CD4-positive, CD25-positive, alpha-beta regulatory T cell (primary cell): ENCODE results near the gene ERN1. TPM values are rescaled to one million over a fixed set of nuclear protein-coding genes. Genes with fewer than 3 reads are reported as not detected.

Source experiments
- ATAC-seq, 2 donors: fragments of 150-1000 bp; cut with Tn5 transposase; one replicate each; pipeline ENCODE4 v1.10.0; 2021; ENCODE audit warnings: low read depth in 2 of 2, moderate number of reproducible peaks in 2 of 2, moderate library complexity in 1 of 2
- DNase-seq, 3 donors: peaks; one replicate each; pipeline versions ENCODE4 v3.0.0 to v3.0.0-alpha.2; 2012 to 2022; ENCODE audit warnings: mixed read lengths in 1 of 3
- H3K27ac ChIP-seq: one replicate; pipeline ENCODE4 v1.7.0; 2013; ENCODE audit warnings: mild to moderate bottlenecking, low read length; ENCODE audit not compliant: insufficient read depth, poor library complexity, severe bottlenecking
- H3K27me3 ChIP-seq: one replicate; pipeline ENCODE4 v1.7.0; 2013; ENCODE audit warnings: low read length; ENCODE audit not compliant: control insufficient read depth, insufficient read depth
- H3K36me3 ChIP-seq: one replicate; pipeline ENCODE4 v1.7.0; 2013; ENCODE audit warnings: mild to moderate bottlenecking, low read length, moderate library complexity; ENCODE audit not compliant: control insufficient read depth, insufficient read depth
- H3K4me1 ChIP-seq: 2 replicates; pipeline ENCODE4 v1.7.0; 2013; ENCODE audit warnings: mild to moderate bottlenecking, low read length; ENCODE audit not compliant: insufficient read depth, control insufficient read depth, poor library complexity, severe bottlenecking
- H3K4me3 ChIP-seq: one replicate; pipeline ENCODE4 v1.7.0; 2013; ENCODE audit warnings: low read depth, mild to moderate bottlenecking, low read length, moderate library complexity
- H3K9me3 ChIP-seq, 2 experiments: 1 replicate in 1 of 2; 2 replicates in 1 of 2; pipeline ENCODE4 v1.7.0; 2013; ENCODE audit warnings: low read length in 2 of 2, mild to moderate bottlenecking in 1 of 2, moderate library complexity in 1 of 2; ENCODE audit not compliant: control insufficient read depth in 2 of 2
- H3K27ac Mint-ChIP-seq, 3 donors: one replicate each; pipeline ENCODE4 v1.8.0; 2020 to 2022; ENCODE audit warnings: mild to moderate bottlenecking in 3 of 3, mixed read lengths in 3 of 3, moderate library complexity in 2 of 3
- H3K27me3 Mint-ChIP-seq: one replicate; pipeline ENCODE4 v1.8.0; 2022; ENCODE audit warnings: mild to moderate bottlenecking, mixed read lengths
- H3K36me3 Mint-ChIP-seq: one replicate; pipeline ENCODE4 v1.8.0; 2020; ENCODE audit warnings: mixed read lengths
- H3K4me1 Mint-ChIP-seq, 4 donors: one replicate each; pipeline ENCODE4 v1.8.0; 2020 to 2022; ENCODE audit warnings: mixed read lengths in 4 of 4, mild to moderate bottlenecking in 1 of 4
- H3K4me3 Mint-ChIP-seq, 4 donors: one replicate each; pipeline ENCODE4 v1.8.0; 2020 to 2022; ENCODE audit warnings: mild to moderate bottlenecking in 4 of 4, mixed read lengths in 4 of 4, moderate library complexity in 3 of 4
- H3K9me3 Mint-ChIP-seq, 7 donors: one replicate each; pipeline ENCODE4 v1.8.0; 2020 to 2022; ENCODE audit warnings: mixed read lengths in 7 of 7, mild to moderate bottlenecking in 3 of 7, moderate library complexity in 2 of 7
- polyA plus RNA-seq, 4 donors: library from polyadenylated mRNA; unstranded; fragments of 300-500 nt; fragmentation: Illumina TruSeq; gene quantifications; one replicate each; pipeline ENCODE4 v1.2.3, GENCODE V29; 2021
- total RNA-seq: library from RNA; stranded (reverse); gene quantifications from one replicate; pipeline ENCODE4 v1.2.3, GENCODE V29; 2022

The ERN1 gene
- total and polyA plus RNA-seq, 5 donors from 2014 or later, result 30.2 to 96.7 (median 37.0) TPM

- Mint-ChIP-seq H3K27me3 (no peaks in the 10 kb centered on the region), H3K36me3 (peaks cover 18% of the 10 kb centered on the region), H3K4me3 (peak overlapping the region in 1 of 4 donors; percentile 7), H3K9me3 (no peaks in the 10 kb centered on the region), H3K27ac (peak overlapping the region in 2 of 3 donors; percentile 26 to 87), H3K4me1 (peaks cover 5 to 57% (median 22%) of the 10 kb centered on the region in 4 donors)
- Histone ChIP-seq H3K4me1 (peaks cover 42% of the 10 kb centered on the region), H3K9me3 (no peaks in the 10 kb centered on the region), H3K36me3 (peaks cover 64% of the 10 kb centered on the region), H3K27me3 (no peaks in the 10 kb centered on the region), H3K4me3 (no peak overlapping the region), H3K27ac (peak overlapping the region; percentile 1)
- no peak for DNase-seq
- no peak for ATAC-seq
Measured at GRCh38 chr17:64005734-64006167, 124.2 kb downstream of the ERN1 start.

- Histone ChIP-seq H3K36me3 (peaks cover 62% of the 10 kb centered on the region), H3K27ac (peak overlapping the region; percentile 1), H3K27me3 (no peaks in the 10 kb centered on the region), H3K4me1 (peaks cover 37% of the 10 kb centered on the region), H3K9me3 (no peaks in the 10 kb centered on the region), H3K4me3 (no peak overlapping the region)
- no peak for ATAC-seq
- peak overlapping the region; percentile 14 to 87 (median 46) for H3K27ac Mint-ChIP-seq
- peaks cover 15% of the 10 kb centered on the region for H3K36me3 Mint-ChIP-seq
- no peaks in the 10 kb centered on the region for H3K27me3 Mint-ChIP-seq
- DNase-seq, result no peak
- peaks cover 0 to 53% (median 19%) of the 10 kb centered on the region in 4 donors for H3K4me1 Mint-ChIP-seq
- no peak overlapping the region for H3K4me3 Mint-ChIP-seq
- H3K9me3 Mint-ChIP-seq, result no peaks in the 10 kb centered on the region
Measured at GRCh38 chr17:64004903-64005733, 124.8 kb downstream of the ERN1 start.

- peaks cover 0 to 51% (median 19%) of the 10 kb centered on the region in 4 donors for H3K4me1 Mint-ChIP-seq
- H3K9me3 Mint-ChIP-seq, result no peaks in the 10 kb centered on the region
- H3K27me3 ChIP-seq, result no peaks in the 10 kb centered on the region
- H3K27me3 Mint-ChIP-seq, result peaks cover 1% of the 10 kb centered on the region
- peaks cover 56% of the 10 kb centered on the region for H3K36me3 ChIP-seq
- peaks cover 30% of the 10 kb centered on the region for H3K4me1 ChIP-seq
- no peaks in the 10 kb centered on the region for H3K9me3 ChIP-seq
- no peak overlapping the region for H3K4me3 ChIP-seq
- H3K4me3 Mint-ChIP-seq, result peak overlapping the region in 1 of 4 donors; percentile 62
- ATAC-seq (no peak), DNase-seq (no peak)
- H3K27ac ChIP-seq, result no peak overlapping the region
- H3K36me3 Mint-ChIP-seq, result peaks cover 10% of the 10 kb centered on the region
- H3K27ac Mint-ChIP-seq, result peak overlapping the region in 2 of 3 donors; percentile 71 to 79
Measured at GRCh38 chr17:64004218-64004770, 125.7 kb downstream of the ERN1 start.

- Mint-ChIP-seq H3K9me3 (no peaks in the 10 kb centered on the region), H3K27me3 (peaks cover 5% of the 10 kb centered on the region), H3K27ac (peak overlapping the region in 2 of 3 donors; percentile 79 to 88), H3K36me3 (peaks cover 10% of the 10 kb centered on the region), H3K4me1 (peaks cover 0 to 51% (median 15%) of the 10 kb centered on the region in 4 donors), H3K4me3 (peak overlapping the region in 1 of 4 donors; percentile 62)
- ATAC-seq, result no peak
- no peak overlapping the region for H3K4me3 ChIP-seq
- H3K27me3 ChIP-seq, result no peaks in the 10 kb centered on the region
- no peak for DNase-seq
- peaks cover 30% of the 10 kb centered on the region for H3K4me1 ChIP-seq
- H3K27ac ChIP-seq, result no peak overlapping the region
- peaks cover 56% of the 10 kb centered on the region for H3K36me3 ChIP-seq
- no peaks in the 10 kb centered on the region for H3K9me3 ChIP-seq
Measured at GRCh38 chr17:64003526-64004121, 126.3 kb downstream of the ERN1 start.

- ATAC-seq (no peak), DNase-seq (no peak)
- Histone ChIP-seq H3K27me3 (no peaks in the 10 kb centered on the region), H3K4me3 (no peak overlapping the region), H3K36me3 (peaks cover 56% of the 10 kb centered on the region), H3K4me1 (peaks cover 30% of the 10 kb centered on the region), H3K27ac (no peak overlapping the region), H3K9me3 (no peaks in the 10 kb centered on the region)
- peaks cover 0 to 45% (median 13%) of the 10 kb centered on the region in 4 donors for H3K4me1 Mint-ChIP-seq
- peak overlapping the region in 2 of 4 donors; percentile 16 to 62 for H3K4me3 Mint-ChIP-seq
- peaks cover 10% of the 10 kb centered on the region for H3K36me3 Mint-ChIP-seq
- no peaks in the 10 kb centered on the region for H3K9me3 Mint-ChIP-seq
- H3K27me3 Mint-ChIP-seq, result peaks cover 5% of the 10 kb centered on the region
- H3K27ac Mint-ChIP-seq, result no peak overlapping the region
Measured at GRCh38 chr17:64002658-64003525, 127.1 kb downstream of the ERN1 start.

GRCh38 chr17:64001763-64002529 lies 128.0 kb downstream of the ERN1 start:
- no peak overlapping the region for H3K4me3 ChIP-seq
- H3K4me3 Mint-ChIP-seq, result peak overlapping the region in 3 of 4 donors; percentile 18 to 38 (median 22)
- H3K4me1 ChIP-seq, result peaks cover 29% of the 10 kb centered on the region
- peaks cover 5 to 45% (median 19%) of the 10 kb centered on the region in 4 donors for H3K4me1 Mint-ChIP-seq
- no peak for ATAC-seq
- H3K9me3 Mint-ChIP-seq, result no peaks in the 10 kb centered on the region
- H3K9me3 ChIP-seq, result no peaks in the 10 kb centered on the region
- H3K27ac ChIP-seq, result no peak overlapping the region
- DNase-seq, result no peak
- H3K27me3 ChIP-seq, result no peaks in the 10 kb centered on the region
- H3K36me3 Mint-ChIP-seq, result peaks cover 10% of the 10 kb centered on the region
- peaks cover 50% of the 10 kb centered on the region for H3K36me3 ChIP-seq
- H3K27me3 Mint-ChIP-seq, result peaks cover 11% of the 10 kb centered on the region
- no peak overlapping the region for H3K27ac Mint-ChIP-seq
